NK-92 treated with Interleukin-12 subunit alpha and Interleukin-12 subunit beta, amount 100 ng/mL, for 24 hours (cell line): Measurements from ENCODE around the gene ABR.
"Not testable (repeated sequence)": the region's sequence is repeated elsewhere in the genome, so short reads cannot be mapped to it uniquely, and the experiment has no call there.

Source experiments
- DNase-seq: peaks from one replicate; lab custom pipeline; 2025; lab: John Stamatoyannopoulos, UW

Gene ABR

GRCh38 chr17:1047879-1048470 lies 131.8 kb downstream of the ABR start:
- DNase-seq, result no peak

GRCh38 chr17:1047177-1047878 lies 132.5 kb downstream of the ABR start:
- DNase-seq, result no peak

- no peak for DNase-seq
These were observed 134.3 kb downstream of the ABR start for GRCh38 chr17:1045456-1045855.

GRCh38 chr17:1044387-1045009 lies 135.3 kb downstream of the ABR start:
- not testable (repeated sequence) for DNase-seq

GRCh38 chr17:1043601-1044251 lies 136.1 kb downstream of the ABR start:
- no peak for DNase-seq

GRCh38 chr17:1042486-1042885 lies 137.3 kb downstream of the ABR start:
- no peak for DNase-seq

GRCh38 chr17:1041746-1042145 lies 138.0 kb downstream of the ABR start:
- no peak for DNase-seq

- DNase-seq, result no peak
These were observed 139.6 kb downstream of the ABR start for GRCh38 chr17:1040216-1040600.

- DNase-seq, result no peak
These were observed 140.1 kb downstream of the ABR start for GRCh38 chr17:1039511-1040215.

GRCh38 chr17:1039123-1039507 lies 140.7 kb downstream of the ABR start:
- no peak for DNase-seq

- no peak for DNase-seq
These were observed 141.2 kb downstream of the ABR start for GRCh38 chr17:1038459-1039122.

- DNase-seq, result no peak
These were observed 142.4 kb downstream of the ABR start for GRCh38 chr17:1037238-1037879.

- DNase-seq, result no peak
These were observed 142.9 kb downstream of the ABR start for GRCh38 chr17:1036845-1037237.

GRCh38 chr17:1036171-1036844 lies 143.5 kb downstream of the ABR start:
- DNase-seq, result no peak

- no peak for DNase-seq
These were observed 144.1 kb downstream of the ABR start for GRCh38 chr17:1035546-1036170.

GRCh38 chr17:1034652-1035210 lies 145.1 kb downstream of the ABR start:
- DNase-seq, result no peak

GRCh38 chr17:1033503-1033902 lies 146.3 kb downstream of the ABR start:
- no peak for DNase-seq

GRCh38 chr17:1032391-1032790 lies 147.4 kb downstream of the ABR start:
- DNase-seq, result no peak

GRCh38 chr17:1031711-1032110 lies 148.1 kb downstream of the ABR start:
- DNase-seq, result no peak
